ENCODE results near the gene KCNC4. TPM values are rescaled to one million over a fixed set of nuclear protein-coding genes. Genes with fewer than 3 reads are reported as not detected.

KCNC4 gene
- total RNA-seq, 2 experiments from 2014 or later, result 9.4 to 9.8 TPM

DNA sequence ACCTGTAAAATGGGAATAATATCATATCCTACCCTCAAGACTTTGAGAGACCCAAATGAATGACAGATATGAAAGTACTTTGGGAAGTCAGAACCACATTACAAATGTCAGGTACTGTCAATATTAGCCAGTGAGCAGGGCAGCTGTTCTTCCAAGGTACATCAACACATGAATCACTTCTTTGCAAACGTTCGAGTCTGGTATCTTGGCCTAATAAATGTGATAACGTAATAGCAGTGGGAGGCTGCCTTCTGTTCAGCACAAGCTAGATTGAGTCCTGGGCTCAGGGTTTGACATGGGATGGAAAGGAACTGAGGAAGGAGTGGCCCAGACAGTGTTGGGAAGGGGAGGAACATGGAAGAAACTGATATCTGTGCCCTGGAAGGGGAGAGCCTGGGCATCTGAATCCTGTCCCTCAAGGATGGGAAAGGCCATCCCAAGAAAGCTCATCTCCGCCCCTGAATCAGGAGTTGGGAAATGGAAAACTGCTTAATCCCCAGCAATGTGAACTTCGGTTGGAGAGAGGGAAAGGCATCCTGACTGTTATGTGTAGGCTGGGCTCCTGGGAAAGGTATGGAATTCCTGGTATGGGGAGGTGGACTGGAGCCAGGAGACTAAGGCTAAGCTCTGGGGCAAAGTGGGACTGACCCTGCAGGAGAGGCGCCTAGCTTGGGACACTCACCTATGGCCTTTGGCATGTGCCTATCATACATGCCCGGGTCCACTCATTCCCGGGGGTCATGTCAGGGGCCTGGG is 14.3 kb downstream of the KCNC4 start:
- POLR2A ChIA-PET, result no interaction called here
- CTCF ChIA-PET, result interaction anchor here (0.6 kb wide), 1 partner anchor 269 kb away, joined by 3 read pairs; no protein-coding TSS in a partner anchor

DNA sequence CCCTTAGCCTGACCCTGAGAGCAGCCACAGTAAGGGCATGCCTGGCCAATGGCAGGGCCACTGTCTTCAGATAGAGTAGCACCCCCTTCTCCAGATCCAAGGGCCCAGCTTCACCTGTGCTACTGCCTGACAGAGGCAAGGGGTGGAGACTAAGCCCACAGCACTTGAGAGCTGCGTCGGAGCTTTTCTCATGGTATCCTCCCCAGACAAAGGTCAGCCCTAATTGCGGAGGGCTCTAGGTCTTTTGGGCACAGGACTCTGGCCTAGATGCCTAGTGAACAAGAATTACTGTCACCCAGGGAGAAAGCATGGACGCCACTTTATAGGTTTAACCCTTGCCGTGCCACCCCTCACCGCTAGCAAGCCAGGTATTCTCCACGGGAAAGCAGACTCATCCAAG is 15.1 kb downstream of the KCNC4 start:
- POLR2A ChIA-PET, result no interaction called here
- CTCF ChIA-PET, result interaction anchor here (0.6 kb wide), 1 partner anchor 268 kb away, joined by 3 read pairs; no protein-coding TSS in a partner anchor

DNA sequence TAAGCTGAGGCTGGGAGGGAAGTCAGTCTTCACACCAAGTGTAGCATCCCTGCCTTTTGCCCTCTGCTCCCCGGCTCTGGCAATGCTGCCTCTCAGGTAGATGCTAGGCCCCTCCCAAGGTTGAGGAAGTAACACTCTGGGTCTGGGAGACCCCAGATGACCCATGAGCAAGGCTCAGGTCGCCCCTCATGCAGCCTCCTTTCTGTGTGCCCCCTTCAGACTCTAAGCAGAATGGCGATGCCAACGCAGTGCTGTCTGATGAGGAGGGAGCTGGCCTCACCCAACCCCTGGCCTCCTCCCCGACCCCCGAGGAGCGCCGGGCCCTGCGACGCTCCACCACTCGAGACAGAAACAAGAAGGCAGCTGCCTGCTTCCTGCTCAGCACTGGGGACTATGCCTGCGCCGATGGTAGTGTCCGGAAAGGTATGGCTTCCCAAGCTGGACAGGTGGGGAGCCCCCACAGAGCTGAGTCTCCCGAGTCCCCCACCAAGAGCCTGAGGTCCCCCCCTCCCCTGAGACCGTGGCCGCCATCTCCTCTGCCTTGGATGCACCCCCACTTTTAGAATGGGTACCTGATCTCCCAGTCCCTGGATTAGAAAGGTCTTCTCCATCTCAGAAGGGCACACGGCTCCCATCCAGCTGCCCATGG is 15.8 kb downstream of the KCNC4 start:
- CTCF ChIA-PET, result no interaction called here

DNA sequence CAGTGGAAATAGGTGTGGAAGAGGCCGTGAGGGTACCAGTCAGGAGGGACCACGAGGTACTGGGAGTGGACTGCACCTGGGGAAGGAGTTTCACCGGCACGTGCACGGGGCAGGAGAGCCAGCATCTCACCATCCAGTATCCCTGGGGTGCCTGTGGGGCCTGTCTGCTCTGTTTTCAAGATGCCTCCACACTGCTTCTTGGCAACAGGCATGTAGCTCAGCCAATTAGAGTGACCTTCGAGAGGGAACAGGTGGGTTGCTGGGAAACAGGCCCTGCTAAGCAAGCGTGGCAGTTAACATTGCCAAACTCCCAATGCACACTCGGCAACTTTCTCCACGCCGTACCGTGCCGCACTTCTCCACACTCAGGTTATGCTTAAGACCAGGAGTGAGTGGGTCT is 17.7 kb downstream of the KCNC4 start:
- ChIA-PET POLR2A (no interaction called here), CTCF (interaction anchor here (0.6 to 1.3 kb wide), 3 partner anchors 8 to 230 kb away, joined by 3 to 5 read pairs (median 4); no protein-coding TSS in a partner anchor)

More for the DNA sequence above, 15.8 kb downstream of the KCNC4 start:
- POLR2A ChIA-PET, result no interaction called here

DNA sequence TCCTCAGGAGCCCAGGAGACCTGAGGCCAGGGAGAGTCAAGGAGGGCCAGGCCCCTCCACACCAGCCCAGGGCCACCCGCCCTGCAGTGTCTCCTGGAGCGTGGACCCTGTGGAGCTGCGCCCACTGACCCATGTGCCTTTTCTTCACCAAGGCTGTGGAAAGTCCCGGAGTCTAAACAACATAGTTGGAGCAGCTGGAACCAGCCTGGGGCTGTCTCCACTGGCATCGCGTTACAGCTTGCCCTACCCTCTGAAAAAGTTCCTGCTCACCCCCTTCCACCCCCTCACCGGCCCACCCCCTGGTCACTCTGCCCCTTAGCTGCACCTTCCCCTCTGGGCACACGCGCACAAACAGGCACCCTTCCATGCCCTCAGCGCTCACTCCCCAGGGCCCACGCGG is 18.3 kb downstream of the KCNC4 start:
- POLR2A ChIA-PET, result no interaction called here
- CTCF ChIA-PET, result interaction anchor here (1.2 to 1.3 kb wide), 2 partner anchors 9 to 21 kb away, joined by 3 to 5 read pairs; no protein-coding TSS in a partner anchor

DNA sequence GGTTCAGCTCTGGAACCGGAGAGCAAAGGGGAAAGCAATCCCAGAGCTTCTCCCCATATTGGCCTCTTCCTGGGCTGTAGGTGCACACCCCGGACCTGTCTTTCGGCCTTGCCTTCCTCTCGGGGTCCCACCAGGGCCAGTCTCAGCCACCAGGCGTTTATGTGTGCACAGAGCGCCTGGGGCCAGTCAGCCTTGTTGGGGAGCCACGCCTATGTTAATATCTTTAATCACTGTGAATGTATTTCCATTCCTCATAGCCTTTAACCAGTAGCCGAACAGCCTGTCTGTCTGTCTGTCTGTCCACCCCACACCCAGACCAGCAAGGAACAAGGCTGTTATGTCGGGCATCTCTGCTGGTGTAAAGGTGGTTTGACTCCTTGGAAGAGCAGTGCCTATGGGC is 18.8 kb downstream of the KCNC4 start:
- ChIA-PET POLR2A (no interaction called here), CTCF (interaction anchor here (1.2 to 1.3 kb wide), 2 partner anchors 9 to 21 kb away, joined by 3 to 5 read pairs; no protein-coding TSS in a partner anchor)

DNA sequence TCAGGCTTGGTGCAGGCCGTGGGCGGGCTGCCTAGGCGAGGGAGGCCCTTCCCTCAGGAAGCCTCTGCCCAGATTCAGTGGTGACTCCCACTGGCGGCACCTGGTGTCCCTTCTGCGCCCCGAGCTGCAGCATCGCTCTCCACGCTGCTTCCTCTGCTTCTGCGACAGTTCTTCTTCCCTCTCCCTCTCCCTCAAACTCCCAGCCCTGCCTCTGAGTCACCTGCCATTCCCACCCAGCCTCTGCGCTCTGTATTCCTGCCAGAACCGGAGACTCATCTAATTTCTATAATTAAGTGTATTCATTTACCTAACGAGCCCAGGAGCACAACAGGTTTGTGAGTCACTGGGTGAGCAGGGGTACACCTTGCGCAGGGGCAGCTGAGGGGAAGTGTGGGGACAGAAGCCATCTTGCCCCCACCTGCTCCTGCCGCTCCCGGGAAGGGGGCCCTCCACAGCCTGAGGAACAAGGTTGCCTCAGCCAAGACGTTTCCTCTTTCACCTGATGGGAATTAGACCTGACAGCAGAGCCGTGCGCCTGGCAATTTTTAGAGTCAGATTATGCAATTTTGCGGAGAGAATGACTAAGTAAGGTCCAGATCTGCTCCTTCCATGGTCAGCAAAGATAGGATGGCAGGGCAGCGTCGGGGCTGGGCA is 19.4 kb downstream of the KCNC4 start:
- ChIA-PET CTCF (no interaction called here), POLR2A (no interaction called here)

DNA sequence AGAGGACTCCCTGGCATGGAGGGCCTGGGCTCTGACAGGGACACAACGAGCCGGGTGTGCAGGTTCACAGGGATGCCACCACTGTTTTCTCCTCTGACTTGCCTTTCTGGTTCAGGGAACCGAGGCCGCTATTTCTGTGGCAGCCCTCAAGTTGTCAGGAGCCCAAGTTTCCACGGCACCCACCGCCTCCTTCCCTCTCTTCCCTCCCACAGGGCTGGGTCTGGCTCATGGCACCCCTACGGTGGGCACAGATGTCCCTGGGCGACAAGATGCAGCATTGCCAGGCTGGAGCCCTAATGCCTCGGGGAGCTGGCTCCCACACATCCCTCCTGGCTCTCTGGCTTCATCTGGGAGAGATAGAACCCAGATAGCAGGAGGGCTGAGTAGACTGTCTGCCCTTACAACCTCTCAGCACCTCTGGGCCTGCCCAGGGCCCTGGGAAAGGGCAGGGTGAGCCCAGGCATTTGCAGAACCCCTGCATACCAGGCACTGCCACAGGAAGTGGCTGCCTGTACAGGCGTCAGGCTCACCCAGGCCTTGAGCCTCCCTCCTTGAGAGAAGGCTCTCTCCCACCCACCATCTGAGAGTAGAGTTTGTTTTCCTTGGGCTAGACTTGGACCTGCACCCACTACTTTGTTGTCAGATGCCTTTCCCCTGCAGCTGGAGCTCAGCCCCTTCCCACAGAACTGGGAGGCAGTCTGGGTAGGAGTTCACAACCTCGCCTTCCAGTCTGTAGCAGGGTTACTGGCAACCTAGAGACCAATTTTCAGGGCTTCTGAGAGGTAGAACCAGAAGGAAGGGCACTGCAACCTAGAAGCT is 20.5 kb downstream of the KCNC4 start:
- ChIA-PET POLR2A (no interaction called here), CTCF (no interaction called here)

DNA sequence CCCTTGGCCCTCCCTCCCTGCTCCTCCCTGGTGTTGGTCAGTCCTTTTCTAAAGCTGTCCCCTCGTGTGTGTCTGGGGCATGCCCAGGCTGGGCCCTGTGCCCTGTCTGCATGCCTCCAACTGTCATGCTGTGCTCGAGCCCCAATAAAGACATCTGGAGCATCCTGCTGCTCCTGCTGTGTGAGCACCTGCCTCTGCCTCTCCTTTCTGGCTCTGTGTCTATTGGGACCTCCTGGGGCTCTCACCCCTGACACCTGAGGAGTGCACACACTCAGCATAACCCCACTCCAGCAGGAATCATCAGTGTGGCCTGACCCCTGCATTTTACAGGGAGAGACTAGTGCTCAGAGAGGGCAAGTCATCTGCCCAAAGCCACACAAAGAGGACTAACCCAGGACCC is 23.7 kb downstream of the KCNC4 start:
- ChIA-PET CTCF (no interaction called here), POLR2A (no interaction called here)

DNA sequence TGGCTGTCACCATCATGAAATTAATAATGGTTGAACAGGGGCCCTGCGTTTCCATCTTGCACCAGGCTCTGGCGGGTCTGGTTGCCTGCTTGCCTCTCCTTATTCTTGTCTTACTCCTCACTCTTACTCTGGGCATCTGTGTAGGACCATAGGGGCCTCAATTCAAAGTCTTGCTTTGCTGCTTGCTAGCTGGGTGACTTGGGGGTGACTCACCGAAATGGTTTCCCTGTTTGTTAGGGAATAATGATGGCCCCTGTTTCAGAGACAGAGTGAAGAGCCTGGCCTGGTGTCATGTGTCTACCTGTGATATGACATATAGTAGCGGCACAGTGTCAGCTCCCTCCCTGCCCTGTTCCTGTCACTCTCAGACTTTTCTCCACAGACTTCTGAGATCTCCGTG is 24.6 kb downstream of the KCNC4 start:
- ChIA-PET CTCF (interaction anchor here (2.0 kb wide), 1 partner anchor 24 kb away, joined by 7 read pairs; the partner anchor contains the start of gene KCNC4), POLR2A (no interaction called here)

DNA sequence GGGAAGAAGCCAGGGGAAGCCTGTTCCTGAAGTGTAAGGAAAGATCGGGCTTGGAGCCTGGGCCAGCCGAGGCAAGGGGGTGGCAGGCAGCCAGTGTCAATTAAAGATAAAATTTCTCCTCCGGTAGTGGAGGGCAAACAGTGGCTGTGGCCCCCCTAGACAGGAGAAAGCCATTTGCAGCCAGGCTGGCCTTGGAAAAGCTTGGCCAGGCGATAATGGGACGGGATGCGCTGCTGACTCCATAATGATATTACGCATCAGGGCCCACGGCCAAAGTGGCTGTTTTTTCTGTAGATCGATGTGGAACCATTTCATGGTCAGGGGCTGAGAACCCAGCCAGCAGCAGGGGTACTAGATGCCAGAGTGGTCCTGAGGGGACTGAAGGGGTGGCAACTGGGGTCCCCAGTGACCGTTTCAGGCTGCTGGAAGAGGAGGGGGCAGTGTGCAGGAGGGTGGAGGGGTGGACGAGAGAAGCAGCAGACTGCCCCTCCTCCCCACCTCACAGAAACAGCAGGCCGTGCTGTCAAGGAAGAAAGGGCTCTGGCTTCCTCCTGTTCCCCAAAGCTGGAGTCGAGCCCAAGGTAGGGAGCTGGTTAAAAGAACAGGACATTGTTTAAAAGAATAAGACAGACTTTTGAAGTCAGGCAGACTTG is 25.2 kb downstream of the KCNC4 start:
- POLR2A ChIA-PET, result no interaction called here

DNA sequence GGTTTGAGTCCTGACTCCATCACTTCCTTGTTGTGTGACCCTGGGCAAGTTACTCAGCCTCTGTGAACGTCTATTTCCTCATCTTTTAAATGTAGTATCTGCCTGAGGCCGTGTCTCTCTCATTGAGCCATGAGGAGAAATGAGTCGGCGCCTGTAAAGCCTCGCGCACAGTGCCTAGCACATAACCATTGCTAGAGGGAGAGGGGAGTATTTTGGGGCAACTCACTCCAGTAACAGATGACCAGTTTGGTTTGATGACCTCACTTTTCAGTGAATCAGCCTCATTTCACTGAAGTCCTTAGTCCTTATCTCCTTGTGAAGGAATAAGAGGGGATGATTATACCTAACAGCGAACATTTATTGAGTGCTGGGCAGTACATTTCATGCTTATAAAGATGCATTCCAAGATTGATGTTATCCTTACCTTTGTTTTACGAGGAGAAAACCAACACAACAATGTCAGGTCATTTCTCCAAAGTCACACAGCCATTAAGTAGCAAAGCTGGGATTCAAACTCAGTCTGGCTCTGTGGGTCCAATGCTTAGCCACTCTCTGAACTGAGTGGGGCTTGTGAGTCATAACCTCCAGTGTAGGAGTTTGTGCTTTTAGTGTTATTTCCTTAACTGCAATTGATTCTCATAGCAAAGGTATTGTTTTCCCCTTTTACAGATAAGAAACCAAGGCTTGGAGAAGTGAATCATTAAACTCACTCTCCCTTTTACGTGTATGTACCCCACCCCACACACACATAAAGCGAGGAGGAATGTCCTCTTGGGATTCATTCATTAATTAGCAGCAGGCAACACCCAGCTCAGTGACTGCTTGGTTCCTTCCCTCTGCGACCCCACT is 25.9 kb downstream of the KCNC4 start:
- ChIA-PET POLR2A (no interaction called here), CTCF (interaction anchor here (1.2 to 2.7 kb wide), 4 partner anchors 10 to 77 kb away, joined by 3 to 12 read pairs (median 6); partner anchors contain the start of gene KCNC4)

More for the DNA sequence above, 25.2 kb downstream of the KCNC4 start:
- CTCF ChIA-PET, result interaction anchor here (2.0 kb wide), 1 partner anchor 25 kb away, joined by 7 read pairs; the partner anchor contains the start of gene KCNC4

DNA sequence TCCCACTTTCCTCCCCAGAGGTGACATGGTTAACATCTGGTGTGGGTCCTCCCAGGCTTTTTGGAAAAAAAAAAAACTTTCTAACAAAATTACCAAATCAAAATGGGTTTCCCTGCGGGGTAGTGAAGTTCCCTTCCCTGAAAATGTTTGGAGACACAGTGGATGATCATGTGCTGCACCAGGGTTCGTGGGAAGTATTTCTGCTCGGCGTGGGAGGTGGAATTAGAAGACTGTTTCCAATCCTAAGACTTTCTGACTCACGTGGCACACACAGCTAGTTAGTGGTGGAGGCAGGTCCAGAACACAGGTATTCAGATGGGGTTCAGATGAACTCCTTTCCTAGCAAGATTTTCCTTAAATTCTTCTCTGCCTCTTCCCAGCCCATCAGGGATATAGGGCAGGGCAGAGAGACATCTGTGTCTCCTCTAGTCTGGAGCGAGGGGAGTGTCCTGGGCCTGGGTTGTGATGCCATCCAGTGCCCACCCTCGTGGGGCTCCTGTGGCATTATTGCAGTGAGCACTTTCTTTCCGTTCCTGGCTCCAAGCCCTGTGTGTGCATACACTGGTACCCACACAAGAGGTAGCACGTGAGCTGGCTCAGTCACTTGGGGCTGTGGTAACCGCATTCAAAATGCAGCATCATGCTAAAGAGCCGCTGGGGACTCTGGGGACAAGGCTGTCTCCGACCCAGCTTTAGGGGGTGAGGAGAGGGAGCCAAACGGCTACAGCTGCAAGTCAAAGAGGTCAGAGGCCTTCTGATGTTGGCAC is 27.5 kb downstream of the KCNC4 start:
- POLR2A ChIA-PET, result no interaction called here
- CTCF ChIA-PET, result interaction anchor here (0.6 to 2.7 kb wide), 4 partner anchors 28 to 209 kb away, joined by 3 to 12 read pairs (median 6); partner anchors contain the start of gene KCNC4

DNA sequence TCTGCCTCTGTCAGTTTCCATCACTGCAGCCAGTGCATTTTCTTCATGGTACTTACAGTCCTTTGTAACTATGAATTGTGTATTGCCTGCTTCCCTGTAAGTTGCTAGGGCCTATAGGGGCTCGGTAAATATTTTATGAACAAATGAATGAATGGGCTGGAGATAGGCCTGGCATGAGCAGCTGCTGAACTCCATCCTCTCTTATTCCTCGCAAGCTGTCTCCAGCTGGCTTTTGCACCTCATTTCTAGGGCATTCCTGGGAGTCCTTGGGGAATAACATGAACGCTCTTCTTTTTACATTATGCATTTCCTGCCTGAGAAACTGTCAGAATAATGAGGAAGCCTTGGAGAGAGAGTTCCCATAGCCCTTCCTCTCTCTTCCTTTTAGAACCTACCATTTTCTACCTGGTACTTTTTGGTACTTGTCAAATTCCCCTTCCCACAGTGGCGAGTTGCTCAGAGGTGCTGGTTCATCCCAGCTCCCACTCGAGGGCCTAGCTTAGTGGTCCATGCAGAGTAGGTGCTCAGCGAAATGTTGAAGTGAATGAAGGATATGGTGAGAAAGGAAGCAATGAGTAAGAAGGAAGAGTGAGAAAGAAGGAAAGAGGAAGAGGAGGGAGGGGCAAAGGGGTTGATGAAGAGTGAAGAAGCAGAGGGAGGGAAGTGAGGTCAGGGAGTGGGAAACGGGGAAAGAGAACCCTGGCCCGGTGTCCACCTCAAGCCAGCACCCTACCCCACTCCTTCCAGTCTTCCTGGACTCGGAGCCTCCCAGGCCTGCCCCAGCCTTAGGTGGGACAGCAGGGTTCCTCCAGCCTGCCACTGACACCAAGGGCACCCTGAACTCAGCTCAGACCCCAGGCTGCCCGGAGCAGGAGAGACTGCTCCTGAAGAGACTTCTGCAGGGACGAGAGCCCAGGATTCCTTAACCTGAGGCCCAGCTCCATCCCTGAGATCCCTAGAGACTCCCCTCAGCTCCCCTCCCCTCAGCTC is 29.6 kb downstream of the KCNC4 start:
- ChIA-PET POLR2A (no interaction called here), CTCF (interaction anchor here (0.7 to 1.8 kb wide), 3 partner anchors 32 to 242 kb away, joined by 4 to 7 read pairs (median 4); no protein-coding TSS in a partner anchor)

DNA sequence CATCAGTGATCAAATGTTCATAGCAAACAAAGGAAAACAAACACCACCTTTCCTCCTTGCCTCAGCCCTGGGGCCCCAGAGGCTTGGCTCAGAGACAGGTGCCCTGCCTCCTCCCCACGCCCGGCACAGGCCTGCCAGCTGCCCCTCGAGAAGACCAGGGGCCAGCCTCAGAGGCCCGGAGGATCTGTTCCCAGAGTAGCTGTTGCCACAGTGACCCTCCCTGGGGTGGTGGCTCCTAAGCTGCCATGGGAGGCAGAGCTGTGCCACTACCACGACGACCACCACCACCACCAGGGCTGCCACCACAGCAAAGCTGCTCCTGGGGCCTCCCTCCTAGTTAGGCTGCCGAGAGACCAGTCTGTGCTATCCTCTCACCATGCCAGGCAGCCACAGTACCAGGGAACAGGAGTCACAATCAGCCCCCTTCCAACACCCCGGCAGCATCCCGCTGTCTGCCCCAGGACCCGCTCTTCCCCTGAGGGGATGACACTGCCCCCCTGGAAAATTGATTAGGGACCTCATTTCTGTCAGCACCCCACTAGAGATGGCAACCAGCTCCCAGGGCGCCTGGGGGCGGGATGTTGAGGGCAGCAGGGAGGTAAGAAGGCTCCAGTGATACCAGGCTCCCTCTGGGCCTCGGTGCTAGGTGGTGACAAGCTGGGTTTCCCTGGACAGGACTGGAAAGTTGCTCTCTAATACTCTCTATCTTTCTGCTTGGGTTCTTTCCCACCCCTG is 30.5 kb downstream of the KCNC4 start:
- POLR2A ChIA-PET, result no interaction called here

More for the DNA sequence above, 30.5 kb downstream of the KCNC4 start:
- CTCF ChIA-PET, result interaction anchor here (0.6 to 1.4 kb wide), 2 partner anchors 33 to 543 kb away, joined by 3 to 4 read pairs; no protein-coding TSS in a partner anchor

All from activated CD8-positive, alpha-beta memory T cell treated with anti-CD3 and anti-CD28 coated beads for 36 hours (primary cell).